OCI-LY1 (cell line): Measurements from ENCODE around the gene P3R3URF.

Experiments
- CTCF ChIP-seq: fragments of 200-600 bp; sonication (generic), shearing (Covaris generic); IDR thresholded peaks from 2 replicates; pipeline ENCODE4 v1.5.1; 2017; ENCODE audit warnings: mild to moderate bottlenecking, antibody characterized with exemption, low read length, moderate library complexity, mixed read lengths
- EZH2 ChIP-seq: fragments of 200-600 bp; sonication (generic), shearing (Covaris generic); IDR thresholded peaks from 2 replicates; pipeline ENCODE4 v1.8.0; 2017; ENCODE audit warnings: borderline replicate concordance, mixed run types, mild to moderate bottlenecking, antibody characterized with exemption, low read length, moderate library complexity, mixed read lengths

DNA sequence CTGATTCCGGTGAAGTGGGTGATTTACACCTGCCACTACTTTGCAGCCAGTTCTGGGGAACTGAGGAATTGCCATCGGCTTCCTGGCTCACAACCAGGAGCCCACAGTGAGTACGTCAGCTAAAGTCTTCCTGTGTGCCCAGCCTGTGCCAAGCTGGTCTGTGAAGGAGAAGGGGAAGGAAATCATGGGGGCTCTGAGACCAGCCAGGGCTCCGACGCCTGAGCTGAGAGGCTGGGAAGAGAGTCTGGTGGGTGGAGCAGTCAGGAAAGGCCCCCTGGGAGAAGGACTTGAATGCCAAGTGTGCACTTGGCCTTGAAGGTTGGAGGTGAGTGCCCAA lies 28.1 kb upstream of the P3R3URF start:
- TF ChIP-seq CTCF (no peak), EZH2 (no peak)
